Inflammatory macrophage treated with lipopolysaccharide for 4 hours (primary cell): ENCODE measurements around the gene MICAL2.
A peak's percentile ranks its signal among the peaks of the same experiment; 100 is the strongest.

Experiments
- DNase-seq: peaks from one replicate; pipeline ENCODE4 v3.0.0-alpha.2; 2020

MICAL2 gene

DNA sequence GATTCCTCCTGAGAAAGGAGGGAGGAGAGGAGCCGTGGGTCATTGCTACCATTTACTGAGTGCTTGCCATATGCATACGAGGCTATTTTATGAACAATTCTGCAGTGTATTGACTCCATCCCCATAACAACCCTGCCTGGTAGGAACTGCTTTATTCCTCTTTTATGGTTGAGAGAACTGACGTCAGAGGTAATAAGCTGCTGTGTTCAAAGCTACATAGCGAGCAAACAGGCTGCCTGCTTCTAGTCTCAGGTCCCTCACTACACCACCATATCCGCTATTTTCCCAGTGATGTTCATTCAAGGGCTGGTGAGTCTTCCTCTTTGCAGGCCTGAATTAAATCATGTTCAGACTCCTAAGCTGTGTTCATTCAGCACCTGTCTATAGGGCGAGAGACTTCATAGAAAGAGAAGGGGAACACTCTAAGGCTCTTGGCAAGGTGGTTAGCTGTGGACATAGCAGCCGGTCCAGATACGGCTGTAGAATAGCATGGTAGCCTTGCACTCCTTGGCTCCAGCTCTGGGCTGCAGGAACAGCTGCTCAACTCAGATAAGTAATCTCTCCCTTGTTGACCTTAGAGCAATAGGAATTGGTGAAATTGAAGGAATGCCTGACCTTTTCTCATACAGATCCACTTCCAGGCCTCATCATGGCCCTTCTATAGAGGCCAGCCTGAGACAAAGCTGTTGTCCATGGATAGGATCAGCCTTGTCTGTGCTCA lies 82.6 kb downstream of the MICAL2 start:
- peak; percentile 37 for DNase-seq

DNA sequence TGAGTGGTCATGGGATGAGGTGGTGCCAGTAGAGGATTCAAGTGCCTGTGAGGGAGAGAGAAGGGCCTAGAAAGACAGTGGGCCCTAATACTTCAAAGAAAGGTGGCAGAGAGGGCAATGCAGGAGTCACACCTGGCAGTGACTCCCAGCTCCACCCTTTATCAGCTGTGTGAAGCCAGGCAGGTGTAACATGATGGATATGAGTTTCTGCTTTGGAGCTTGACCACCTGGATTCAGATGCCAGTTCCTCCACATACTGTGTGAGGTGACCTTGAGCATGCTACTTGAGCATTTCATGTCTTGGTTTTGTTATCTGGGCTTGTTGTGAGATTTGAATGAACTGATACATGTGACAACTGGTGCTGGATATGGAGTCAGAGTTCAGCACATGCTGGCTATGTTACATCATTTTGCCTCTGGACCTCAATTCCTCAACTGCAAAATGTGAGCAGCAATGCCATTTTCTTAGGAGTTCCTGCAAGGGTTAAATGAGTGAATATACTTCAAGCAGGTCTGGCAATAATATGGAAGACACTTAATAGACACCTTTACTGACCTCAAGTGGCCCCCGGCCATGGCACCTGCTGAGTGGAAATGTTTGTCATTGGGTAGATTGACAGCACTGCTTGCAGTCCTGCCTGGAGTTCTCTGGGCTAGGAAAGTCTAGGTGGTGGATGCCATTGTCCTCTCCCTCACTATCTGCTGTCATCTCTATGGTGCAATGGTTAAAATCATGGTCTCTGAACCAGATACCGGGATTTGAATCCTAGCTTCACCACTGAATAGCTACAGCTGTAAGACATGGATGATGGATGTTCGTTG lies 83.3 kb downstream of the MICAL2 start:
- DNase-seq, result peak; percentile 61

DNA sequence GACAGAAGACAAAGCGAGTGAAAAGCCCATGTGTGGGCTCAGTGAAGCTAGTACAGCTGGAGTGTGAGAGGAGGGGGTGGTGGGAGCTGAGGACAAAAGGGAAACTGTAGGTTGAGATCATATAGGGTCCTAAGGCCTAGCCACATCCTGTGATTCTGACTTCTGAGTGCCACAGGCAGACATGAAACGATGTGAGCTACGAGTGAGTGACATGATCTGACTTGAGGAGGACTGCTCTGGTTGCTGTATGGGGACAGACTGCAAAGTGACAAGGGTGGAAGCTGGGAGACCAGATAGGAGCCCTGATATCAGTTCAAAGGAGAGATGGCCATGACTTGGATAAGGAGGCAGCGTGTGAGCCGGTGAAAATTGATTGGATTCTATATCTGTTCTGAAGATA lies 85.4 kb downstream of the MICAL2 start:
- peak; percentile 39 for DNase-seq

DNA sequence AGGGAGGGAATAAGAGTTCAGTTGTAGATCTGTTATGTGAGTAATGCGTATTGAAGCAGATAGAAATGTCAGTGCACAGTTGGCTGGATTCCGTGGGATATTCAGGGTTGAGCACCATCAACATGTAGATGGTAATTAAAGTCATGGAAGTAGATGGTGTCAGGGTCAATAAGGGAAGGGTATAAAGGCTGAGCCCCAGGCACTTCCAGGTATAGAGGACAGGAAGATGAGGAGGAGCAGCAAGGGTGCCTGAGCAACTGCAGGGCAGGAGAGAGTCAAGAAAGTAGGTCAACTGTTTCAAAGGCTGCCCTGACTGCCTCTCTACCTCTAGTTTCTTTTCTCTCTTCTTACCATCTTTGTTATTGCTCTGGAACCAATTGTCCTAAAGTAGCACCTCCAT lies 85.9 kb downstream of the MICAL2 start:
- no peak for DNase-seq

DNA sequence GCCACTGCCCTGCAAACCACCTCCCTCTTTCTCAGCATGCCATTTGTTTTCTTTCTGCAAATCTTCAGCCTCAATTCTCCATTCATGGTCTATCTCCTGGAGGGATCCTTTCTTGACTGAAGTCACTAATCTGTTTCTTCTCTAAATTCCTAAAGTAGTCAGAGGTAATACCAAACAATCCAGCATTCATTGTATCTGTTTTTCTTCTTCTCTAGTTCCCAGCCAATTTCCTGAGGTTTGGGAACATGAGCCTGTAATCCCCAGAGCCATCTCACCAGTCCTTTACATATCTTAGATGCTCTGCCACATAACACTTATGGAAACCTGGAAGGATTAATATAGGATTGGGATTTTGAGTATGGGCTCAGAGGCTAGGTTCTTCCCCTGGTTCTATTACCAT lies 86.5 kb downstream of the MICAL2 start:
- no peak for DNase-seq

DNA sequence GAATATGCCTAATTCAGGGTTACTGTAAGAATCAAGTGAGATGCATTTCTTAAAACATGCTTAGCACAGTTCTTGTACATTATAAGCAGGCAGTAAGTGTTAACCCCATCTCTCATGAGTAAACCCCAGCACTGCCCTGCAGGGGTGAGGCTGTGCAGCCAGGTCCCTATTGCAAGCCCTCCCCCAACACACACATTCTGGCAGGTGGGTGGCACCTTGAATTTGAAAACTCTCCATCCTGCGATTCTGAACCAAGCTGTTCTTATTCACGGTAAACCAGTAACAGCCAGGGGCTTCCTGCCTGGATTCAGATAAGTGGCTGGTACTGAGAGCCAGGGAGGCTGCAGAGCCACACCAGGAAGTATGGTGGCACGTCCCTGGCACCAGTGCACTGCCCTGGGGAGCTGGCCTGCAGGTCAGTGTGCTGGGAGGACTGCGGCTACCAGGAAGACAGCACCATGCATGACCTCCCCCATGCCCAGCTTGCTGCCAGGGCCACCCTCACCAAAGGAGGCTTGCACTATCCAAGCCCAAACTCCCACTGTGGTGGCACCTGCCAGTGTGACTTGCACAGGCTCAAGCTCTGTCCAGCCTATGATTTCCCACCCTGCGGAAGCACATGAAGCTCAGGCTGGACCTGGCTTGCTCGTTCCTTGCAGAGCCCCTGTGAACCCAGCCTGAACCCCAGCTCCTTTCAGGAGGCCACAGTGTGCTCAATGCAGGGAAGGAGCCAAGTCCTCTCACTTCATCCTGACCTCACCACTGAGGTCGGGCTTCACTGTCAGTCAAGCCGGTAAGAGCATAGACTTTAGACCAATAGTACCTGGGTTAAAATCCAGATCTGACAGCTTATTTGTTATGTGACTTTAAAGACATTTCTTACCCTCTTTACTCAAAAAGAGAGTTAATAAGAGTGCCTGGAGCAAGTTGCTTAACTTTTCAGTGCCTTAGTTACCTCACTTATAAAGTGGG lies 88.1 kb downstream of the MICAL2 start:
- DNase-seq, result no peak

DNA sequence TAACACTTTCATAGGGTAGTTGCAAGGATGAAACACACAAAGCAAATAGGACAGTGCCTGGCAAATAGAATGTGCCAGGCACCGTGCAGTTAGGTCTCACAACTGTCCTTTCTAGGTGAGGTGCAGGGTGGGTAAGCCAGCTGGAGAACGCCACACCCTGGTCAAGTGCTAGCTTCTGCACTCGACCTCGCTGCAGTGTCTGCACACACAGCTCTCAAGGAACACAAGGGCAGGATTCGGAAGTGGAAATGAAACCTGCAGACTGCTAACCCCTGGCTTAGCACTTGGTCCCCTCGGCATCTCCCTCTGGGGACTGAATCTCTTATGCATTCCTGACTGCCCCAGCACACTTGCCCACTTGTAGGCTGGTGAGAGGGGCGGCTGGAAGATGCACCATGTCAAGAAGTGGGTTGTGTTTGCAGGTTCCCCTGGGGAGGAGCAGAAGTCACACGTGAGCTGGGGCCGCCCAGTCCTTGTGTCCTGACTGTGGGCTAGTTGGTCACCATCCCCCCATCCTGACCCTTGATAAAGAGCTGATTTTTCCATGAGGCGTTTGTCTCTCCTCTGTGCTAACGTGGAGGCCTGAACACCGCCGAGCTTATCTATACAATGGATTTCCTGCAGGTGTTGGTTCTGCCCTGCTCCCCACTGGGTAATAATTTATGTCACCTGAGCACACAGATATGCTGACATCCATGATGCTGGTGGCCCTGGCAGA lies 89.0 kb downstream of the MICAL2 start:
- DNase-seq, result no peak

DNA sequence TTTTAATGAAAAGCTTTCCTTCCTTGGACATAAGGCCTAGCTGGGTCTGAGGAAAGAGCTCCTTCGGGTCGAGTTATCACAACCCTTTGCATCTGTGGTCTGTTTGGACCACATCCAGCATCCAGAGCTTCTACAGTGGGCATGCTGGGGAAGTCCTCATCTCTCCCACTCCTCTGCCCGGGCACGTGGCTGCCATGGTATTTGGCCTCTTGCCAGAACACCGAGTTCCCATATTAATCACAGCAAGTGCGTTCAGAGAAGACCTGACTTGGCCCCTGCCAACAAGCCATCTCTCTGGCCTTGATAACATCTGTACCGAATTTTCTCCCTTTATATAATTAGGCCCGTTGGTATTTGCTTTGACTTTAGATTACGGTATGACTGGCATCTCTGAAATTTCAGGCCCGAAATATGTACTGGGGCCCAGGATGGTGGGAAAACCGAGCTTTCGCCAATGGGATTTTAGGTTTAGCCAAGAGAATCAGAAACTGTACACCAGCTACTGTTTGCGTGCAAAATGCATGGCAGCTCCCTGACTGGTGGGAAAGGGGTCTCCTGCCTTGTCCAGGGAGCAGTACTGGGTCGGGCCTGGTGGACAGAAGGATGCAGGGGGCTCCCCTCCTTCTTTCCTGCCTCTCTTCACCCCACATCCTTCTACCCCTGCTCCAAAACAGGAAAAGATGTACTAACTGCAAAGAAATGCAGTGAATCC lies 90.0 kb downstream of the MICAL2 start:
- no peak for DNase-seq

DNA sequence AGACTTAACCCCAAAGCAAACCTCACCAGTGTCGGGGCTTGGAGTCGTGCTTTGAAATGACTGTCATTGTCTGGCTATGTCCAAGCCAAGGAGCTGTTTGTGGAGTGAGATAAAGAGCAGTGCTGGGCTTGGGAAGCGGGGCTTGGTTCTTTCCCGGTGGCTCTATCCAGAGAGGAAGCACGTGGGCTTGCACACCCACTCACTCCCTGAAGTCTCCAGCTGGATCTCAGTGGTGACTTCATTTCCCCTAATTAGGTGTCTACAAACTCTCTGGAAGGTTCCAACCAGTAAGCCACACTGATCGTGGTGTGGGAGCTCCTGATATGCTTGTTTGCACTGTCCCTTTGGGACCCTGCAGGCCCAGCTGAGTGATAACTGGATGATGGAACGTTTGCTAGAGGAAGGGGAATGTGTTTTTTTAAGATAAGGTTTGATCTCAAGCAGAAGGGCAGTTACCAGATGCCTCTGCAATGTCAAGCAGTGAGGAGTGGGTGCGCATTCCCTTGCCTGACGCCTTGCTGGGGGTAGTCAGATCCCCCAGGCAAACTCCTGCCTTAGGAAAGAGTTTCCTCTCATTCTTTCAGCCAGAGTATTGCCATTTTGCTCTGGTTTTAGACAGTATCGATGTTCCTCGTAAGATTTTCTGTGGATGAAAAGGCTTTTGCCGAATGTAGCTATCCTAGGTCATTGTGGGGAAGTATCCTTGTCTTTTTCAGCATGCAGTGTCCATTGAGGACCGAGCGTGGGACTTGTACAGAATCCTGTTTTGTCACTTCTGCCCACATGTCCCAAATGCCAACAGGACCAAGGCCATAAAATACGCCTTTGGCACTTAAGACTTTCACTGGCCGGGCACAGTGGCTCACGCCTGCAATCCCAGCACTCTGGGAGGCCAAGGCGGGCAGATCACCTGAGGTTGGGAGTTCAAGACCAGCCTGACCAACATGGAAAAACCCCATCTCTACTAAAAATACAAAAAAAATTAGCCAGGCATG lies 90.9 kb downstream of the MICAL2 start:
- DNase-seq, result peak; percentile 40

DNA sequence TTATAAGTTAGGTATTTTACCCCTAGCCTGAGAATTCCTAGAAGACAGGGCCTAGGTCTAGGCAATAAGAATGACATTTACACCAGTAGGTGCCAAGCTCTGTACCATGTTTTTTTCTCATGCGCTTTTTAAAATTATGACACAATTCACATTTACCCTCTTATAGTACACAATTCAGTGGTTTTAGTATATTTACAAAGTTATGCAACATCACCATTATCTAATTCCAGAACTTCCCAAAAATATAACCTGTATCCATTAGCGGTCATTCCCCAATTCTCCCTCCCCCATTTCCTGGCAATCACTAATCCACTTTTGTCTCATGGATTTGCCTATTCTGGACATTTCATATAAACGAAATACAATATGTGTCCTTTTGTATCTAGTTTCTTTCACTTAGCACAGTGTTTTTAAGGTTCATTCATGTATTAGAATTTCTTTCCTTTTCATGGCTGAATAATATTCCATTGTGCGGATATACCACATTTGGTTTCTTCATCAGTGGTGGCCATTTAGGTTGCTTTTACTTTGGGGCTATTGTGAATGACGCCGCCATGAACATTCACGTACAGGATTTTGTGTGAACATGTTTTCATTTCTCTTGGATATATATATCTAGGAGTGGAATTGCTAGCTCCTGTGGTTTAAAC lies 92.4 kb downstream of the MICAL2 start:
- peak; percentile 8 for DNase-seq

DNA sequence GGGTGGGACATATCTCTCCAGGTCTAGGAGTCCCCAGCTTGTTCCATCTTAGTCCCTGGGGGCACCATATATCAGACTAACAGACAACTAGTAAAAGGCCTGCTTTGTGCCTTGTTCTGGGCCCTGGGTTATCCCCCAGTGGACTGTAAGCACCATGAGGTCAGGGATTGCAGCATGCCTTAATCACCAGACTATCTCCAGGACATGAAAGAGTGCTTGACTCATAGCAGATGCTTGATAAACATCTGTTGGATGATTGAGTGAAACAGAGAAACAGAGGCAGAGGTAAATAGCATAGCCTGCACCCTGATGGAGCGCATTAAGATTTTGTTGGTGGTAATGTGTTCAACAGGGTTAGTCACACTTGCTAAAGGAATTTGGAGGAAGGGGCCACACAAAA lies 94.1 kb downstream of the MICAL2 start:
- no peak for DNase-seq

DNA sequence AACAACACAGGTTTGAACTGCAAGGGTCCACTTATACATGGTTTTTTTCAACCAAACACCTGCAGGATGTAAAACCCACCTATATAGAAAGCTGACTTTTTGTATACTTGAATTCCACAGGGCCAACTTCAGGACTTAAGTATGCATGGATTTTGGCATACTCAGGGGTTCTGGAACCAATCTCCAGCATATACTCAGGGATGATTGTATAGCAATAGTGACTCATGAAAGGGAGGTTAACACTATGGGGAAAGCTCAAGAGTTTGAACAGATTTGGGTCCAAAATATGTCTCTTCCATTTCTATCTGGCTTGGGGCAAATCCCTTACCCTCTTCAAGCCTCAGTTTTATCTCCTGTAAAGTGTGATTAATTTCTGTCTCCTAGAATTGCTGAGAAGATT lies 94.9 kb downstream of the MICAL2 start:
- DNase-seq, result no peak

DNA sequence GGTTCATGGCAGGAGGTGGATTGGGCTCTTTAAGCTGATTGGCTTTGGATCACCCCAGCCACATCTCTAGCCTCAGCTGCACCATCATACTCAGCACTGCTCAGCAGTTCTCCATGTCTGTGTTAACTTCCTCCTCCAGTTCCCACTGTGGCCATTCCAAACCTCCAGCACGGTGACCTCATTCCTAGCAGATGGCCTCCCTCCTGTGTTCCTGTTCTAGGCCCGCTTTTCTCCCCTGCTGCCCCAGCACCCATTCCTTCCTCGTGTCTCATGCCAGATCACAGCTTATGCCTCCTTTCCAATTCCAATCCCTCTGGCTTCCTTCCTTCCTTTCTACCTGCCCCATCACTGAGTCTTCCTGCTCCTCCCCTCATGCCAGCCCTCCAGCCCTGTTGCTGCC lies 96.1 kb downstream of the MICAL2 start:
- peak; percentile 78 for DNase-seq

DNA sequence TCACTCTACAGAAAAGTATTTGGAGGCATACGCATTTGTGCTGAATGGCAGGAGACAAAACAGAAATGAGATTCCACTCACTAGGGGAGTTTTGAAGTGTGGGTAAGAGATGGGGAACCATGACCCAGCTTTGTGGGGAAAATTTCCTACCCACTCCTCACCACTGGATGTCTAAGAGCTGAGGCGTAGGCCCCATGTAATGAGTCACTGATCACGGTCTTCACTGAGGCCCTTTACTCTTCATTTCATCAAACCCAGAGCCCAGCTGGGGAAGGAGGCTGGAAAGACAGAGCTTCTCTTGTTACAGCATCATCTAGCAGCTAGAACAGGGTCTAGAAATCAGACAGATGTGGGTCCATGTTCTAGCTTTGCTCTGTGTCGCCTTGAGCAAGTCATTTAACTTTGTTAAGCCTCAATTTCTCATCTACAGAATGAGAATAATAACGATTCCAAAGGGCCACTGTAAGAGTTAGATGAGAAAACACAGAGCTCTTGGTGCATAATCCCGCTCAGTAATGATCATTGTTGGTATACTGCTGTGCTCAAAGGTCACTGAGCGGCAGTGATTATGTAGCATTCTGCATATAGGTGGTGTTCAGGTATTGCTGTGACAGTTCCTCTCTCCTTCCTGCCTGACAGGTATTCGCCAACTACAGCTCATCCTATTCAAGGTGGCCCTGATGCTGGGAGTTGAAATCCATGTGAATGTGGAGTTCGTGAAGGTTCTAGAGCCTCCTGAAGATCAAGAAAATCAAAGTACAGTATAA lies 97.2 kb downstream of the MICAL2 start:
- DNase-seq, result peak; percentile 78

DNA sequence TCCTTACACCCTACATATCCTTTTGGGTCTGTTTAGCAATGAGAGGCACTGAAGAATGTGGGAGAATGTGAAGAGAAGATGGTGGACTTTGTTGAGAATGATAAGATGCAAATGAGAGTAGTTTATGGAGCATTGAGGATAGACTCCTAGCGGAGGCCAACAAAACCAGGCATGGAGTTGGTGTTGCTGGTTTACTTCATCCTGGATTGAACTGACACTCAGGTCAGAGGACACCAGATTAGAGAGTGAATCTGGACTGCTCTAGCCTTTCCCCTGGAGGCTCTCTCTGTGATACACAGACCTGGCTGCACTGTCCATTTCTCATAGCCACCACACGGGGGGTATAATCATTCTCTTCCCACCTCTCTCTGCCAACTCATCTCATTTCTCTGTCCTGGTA lies 98.7 kb downstream of the MICAL2 start:
- DNase-seq, result no peak

DNA sequence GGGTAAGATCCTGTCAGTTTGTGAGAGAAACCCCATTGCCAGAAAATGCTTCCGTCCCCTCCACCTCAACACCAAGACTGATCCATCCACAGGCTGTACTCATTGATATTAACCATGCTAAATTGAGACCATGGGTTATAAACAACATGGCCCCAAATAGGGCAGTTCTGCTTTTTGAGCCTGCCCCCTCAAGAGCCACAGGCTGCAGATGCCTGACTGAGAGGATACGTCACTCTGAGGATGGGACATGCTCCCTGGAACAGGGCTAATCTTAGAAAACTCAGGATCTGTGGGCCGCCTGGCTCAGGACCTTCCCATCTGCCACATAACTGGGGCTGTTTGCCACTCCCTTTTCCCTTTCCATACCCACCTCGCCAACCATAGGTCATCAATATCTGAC lies 99.8 kb downstream of the MICAL2 start:
- DNase-seq, result no peak

DNA sequence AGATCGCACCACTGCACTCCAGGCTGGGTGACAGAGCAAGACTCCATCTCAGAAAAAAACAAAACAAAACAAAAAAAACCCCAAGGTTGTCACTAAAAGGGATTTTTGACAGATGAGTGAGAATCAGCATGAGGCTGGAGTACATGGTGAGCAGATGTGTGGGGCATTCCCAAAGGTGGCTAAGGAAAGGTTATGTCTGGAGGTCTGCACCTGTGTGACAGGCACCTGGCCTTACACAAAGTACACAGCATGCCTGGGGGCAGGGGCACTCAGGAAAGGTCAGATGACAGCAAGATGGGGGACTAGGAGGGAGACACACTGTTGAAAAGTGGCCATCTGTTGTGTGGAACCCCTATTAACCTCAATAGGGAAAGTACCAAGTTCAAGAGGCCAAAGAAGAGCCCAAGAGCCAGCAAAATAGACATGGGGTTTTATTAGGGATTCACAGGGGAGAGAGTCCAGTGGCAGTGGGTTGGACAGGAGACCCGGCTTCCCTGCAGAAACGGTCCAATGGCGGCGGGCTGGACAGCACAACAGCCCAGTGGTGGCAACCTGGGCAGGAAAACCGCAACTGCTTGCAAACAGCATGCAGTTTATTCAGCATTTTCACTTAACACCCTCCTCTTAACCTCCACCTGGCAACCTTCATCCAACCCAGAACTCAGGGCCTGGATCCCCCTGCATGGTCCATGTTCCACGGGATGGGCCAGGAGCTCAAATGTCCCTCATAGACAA lies 101.1 kb downstream of the MICAL2 start:
- no peak for DNase-seq

DNA sequence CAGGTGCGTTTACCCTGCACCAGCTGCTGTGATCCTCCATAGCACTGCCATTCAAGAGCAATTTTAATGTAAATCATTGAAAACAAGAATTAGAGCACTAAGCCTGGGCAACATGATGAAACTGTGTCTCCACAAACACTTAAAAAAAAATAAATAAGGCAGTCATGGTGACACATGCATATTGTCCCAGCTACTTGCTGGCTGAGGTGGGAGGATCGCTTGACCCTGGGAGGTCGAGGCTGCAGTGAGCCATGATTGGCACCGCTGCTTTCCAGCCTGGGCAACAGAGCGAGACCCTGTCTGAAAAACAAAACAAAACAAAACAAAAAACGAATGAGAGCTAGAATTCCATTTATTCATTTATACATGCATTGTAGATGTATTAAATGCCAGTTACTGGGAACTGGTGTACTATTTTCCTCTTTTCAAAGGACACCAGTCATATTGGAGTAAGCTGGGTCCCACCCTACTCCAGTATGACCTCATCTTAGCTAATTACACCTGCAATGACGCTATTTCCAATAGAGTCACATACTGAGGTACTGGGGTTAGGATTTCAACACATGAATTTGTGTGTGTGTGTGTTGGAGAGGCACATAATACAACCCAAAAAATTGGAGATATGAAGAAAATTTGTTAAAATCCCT lies 101.9 kb downstream of the MICAL2 start:
- no peak for DNase-seq
